Parathyroid adenoma (tissue), 2 donors: ENCODE results near the gene PLXDC1.
A peak's percentile ranks its signal among the peaks of the same experiment; 100 is the strongest.

ENCODE experiments used
- H2AFZ ChIP-seq: fragments of 300-600 bp; sonication (generic); one replicate; pipeline ENCODE4 v1.7.0; 2017; ENCODE audit warnings: antibody characterized with exemption, mild to moderate bottlenecking
- H3K27ac ChIP-seq: fragments of 300-600 bp; sonication (generic); one replicate; pipeline ENCODE4 v1.7.0; 2017
- H3K27me3 ChIP-seq: fragments of 300-600 bp; sonication (generic); one replicate; pipeline ENCODE4 v1.7.0; 2017; ENCODE audit warnings: low read length; ENCODE audit not compliant: control insufficient read depth, insufficient read depth
- H3K36me3 ChIP-seq: fragments of 300-600 bp; sonication (generic); one replicate; pipeline ENCODE4 v1.7.0; 2017; ENCODE audit warnings: low read length; ENCODE audit not compliant: control insufficient read depth, insufficient read depth
- H3K4me1 ChIP-seq: fragments of 300-600 bp; sonication (generic); one replicate; pipeline ENCODE4 v1.7.0; 2017; ENCODE audit warnings: control low read depth
- H3K4me2 ChIP-seq: fragments of 300-600 bp; sonication (generic); one replicate; pipeline ENCODE4 v1.7.0; 2017; ENCODE audit warnings: low read length
- H3K4me3 ChIP-seq: fragments of 300-600 bp; sonication (generic); one replicate; pipeline ENCODE4 v1.7.0; 2017; ENCODE audit warnings: low read depth, low read length
- H3K79me2 ChIP-seq: fragments of 300-600 bp; sonication (generic); one replicate; pipeline ENCODE4 v1.7.0; 2017; ENCODE audit warnings: control low read depth
- H3K9ac ChIP-seq: fragments of 300-600 bp; sonication (generic); one replicate; pipeline ENCODE4 v1.7.0; 2017; ENCODE audit warnings: mild to moderate bottlenecking
- H3K9me3 ChIP-seq: fragments of 300-600 bp; sonication (generic); one replicate; pipeline ENCODE4 v1.7.0; 2017; ENCODE audit warnings: low read length; ENCODE audit not compliant: control insufficient read depth
- CTCF ChIP-seq: fragments of 300-600 bp; sonication (generic); IDR thresholded peaks from one replicate; pipeline ENCODE4 v1.7.0; 2017; ENCODE audit warnings: antibody characterized with exemption, mild to moderate bottlenecking
- donor health status: primary hyperparathyroidism.

The PLXDC1 gene

GRCh38 chr17:39081851-39082250 is 69.6 kb downstream of the PLXDC1 start:
- no peaks in the 10 kb centered on the region for H3K27me3 ChIP-seq
- no peak overlapping the region for H3K9ac ChIP-seq
- no peaks in the 10 kb centered on the region for H3K9me3 ChIP-seq
- no peak overlapping the region for H3K4me2 ChIP-seq
- peaks cover 30% of the 10 kb centered on the region for H3K4me1 ChIP-seq
- no peak overlapping the region for H2AFZ ChIP-seq
- TF ChIP-seq CTCF, result no peak
- H3K27ac ChIP-seq, result no peak overlapping the region
- H3K4me3 ChIP-seq, result no peak overlapping the region
- H3K79me2 ChIP-seq, result no peaks in the 10 kb centered on the region
- no peaks in the 10 kb centered on the region for H3K36me3 ChIP-seq

- no peak overlapping the region for H3K27ac ChIP-seq
- no peak for TF ChIP-seq CTCF
- peak overlapping the region; percentile 10 for H3K4me2 ChIP-seq
- no peak overlapping the region for H3K4me3 ChIP-seq
- H3K36me3 ChIP-seq, result no peaks in the 10 kb centered on the region
- peaks cover 30% of the 10 kb centered on the region for H3K4me1 ChIP-seq
- no peaks in the 10 kb centered on the region for H3K9me3 ChIP-seq
- no peak overlapping the region for H2AFZ ChIP-seq
- H3K9ac ChIP-seq, result no peak overlapping the region
- H3K79me2 ChIP-seq, result no peaks in the 10 kb centered on the region
- no peaks in the 10 kb centered on the region for H3K27me3 ChIP-seq
Observed at GRCh38 chr17:39080421-39081078, 70.9 kb downstream of the PLXDC1 start.

- no peak overlapping the region for H3K4me2 ChIP-seq
- no peak overlapping the region for H3K4me3 ChIP-seq
- H3K9ac ChIP-seq, result no peak overlapping the region
- H2AFZ ChIP-seq, result no peak overlapping the region
- no peaks in the 10 kb centered on the region for H3K9me3 ChIP-seq
- H3K36me3 ChIP-seq, result no peaks in the 10 kb centered on the region
- peaks cover 26% of the 10 kb centered on the region for H3K4me1 ChIP-seq
- TF ChIP-seq CTCF, result no peak
- no peak overlapping the region for H3K27ac ChIP-seq
- H3K79me2 ChIP-seq, result no peaks in the 10 kb centered on the region
- no peaks in the 10 kb centered on the region for H3K27me3 ChIP-seq
Observed at GRCh38 chr17:39079836-39080235, 71.6 kb downstream of the PLXDC1 start.

GRCh38 chr17:39077866-39078265 is 73.6 kb downstream of the PLXDC1 start:
- no peak overlapping the region for H3K4me2 ChIP-seq
- H3K4me1 ChIP-seq, result peaks cover 11% of the 10 kb centered on the region
- H3K27me3 ChIP-seq, result no peaks in the 10 kb centered on the region
- no peak overlapping the region for H3K4me3 ChIP-seq
- no peaks in the 10 kb centered on the region for H3K79me2 ChIP-seq
- H3K36me3 ChIP-seq, result no peaks in the 10 kb centered on the region
- H2AFZ ChIP-seq, result no peak overlapping the region
- TF ChIP-seq CTCF, result no peak
- no peak overlapping the region for H3K9ac ChIP-seq
- H3K9me3 ChIP-seq, result no peaks in the 10 kb centered on the region
- H3K27ac ChIP-seq, result no peak overlapping the region

- Histone ChIP-seq H3K79me2 (no peaks in the 10 kb centered on the region), H3K4me3 (no peak overlapping the region), H3K27me3 (no peaks in the 10 kb centered on the region), H3K36me3 (no peaks in the 10 kb centered on the region), H3K4me2 (no peak overlapping the region), H3K4me1 (peaks cover 11% of the 10 kb centered on the region), H3K9ac (no peak overlapping the region), H2AFZ (no peak overlapping the region), H3K27ac (no peak overlapping the region), H3K9me3 (no peaks in the 10 kb centered on the region)
- TF ChIP-seq CTCF, result no peak
Observed at GRCh38 chr17:39077252-39077651, 74.2 kb downstream of the PLXDC1 start.
